Activated CD8-positive, alpha-beta T cell treated with anti-CD3 and anti-CD28 coated beads, Interleukin-2, amount 10 ng/mL, durations not matched to agents 7 days and 5 days (primary cell): Measurements from ENCODE around the gene KDM4C. TPM values are rescaled to one million over a fixed set of nuclear protein-coding genes. Genes with fewer than 3 reads are reported as not detected.
A peak's percentile ranks its signal among the peaks of the same experiment; 100 is the strongest.
"Not testable (repeated sequence)": the region's sequence is repeated elsewhere in the genome, so short reads cannot be mapped to it uniquely, and the experiment has no call there.

Experiments
- ATAC-seq: fragments of 150-1000 bp; cut with Tn5 transposase; one replicate; pipeline ENCODE4 v1.10.0; 2021; ENCODE audit warnings: moderate library complexity
- CTCF ChIA-PET: fragments of 350-600 bp; sonication (Branson Sonifier 250); formaldehyde crosslinking; loops from one replicate; lab custom pipeline; 2021; ENCODE audit warnings: antibody characterized with exemption; lab: Charles Lee
- POLR2A ChIA-PET: fragments of 350-600 bp; sonication (Branson Sonifier 250); formaldehyde crosslinking; loops from one replicate; lab custom pipeline; 2021; ENCODE audit warnings: antibody characterized with exemption; lab: Charles Lee
- DNase-seq: peaks from one replicate; pipeline ENCODE4 v3.0.0-alpha.2; 2020
- H3K27ac Mint-ChIP-seq: one replicate; pipeline ENCODE4 v1.8.0; 2021; ENCODE audit warnings: mild to moderate bottlenecking, mixed read lengths
- H3K27me3 Mint-ChIP-seq: one replicate; pipeline ENCODE4 v1.8.0; 2021; ENCODE audit warnings: low read depth, mixed read lengths
- H3K36me3 Mint-ChIP-seq: one replicate; pipeline ENCODE4 v1.8.0; 2021; ENCODE audit warnings: low read depth, mixed read lengths
- H3K4me1 Mint-ChIP-seq: one replicate; pipeline ENCODE4 v1.8.0; 2021; ENCODE audit warnings: low read depth, mixed read lengths
- H3K4me3 Mint-ChIP-seq: one replicate; pipeline ENCODE4 v1.8.0; 2021; ENCODE audit warnings: mild to moderate bottlenecking, mixed read lengths
- H3K9me3 Mint-ChIP-seq: one replicate; pipeline ENCODE4 v1.8.0; 2022; ENCODE audit warnings: mixed read lengths; ENCODE audit not compliant: insufficient read depth
- total RNA-seq, 2 experiments: library from RNA; stranded (reverse); gene quantifications; one replicate each; pipeline ENCODE4 v1.2.3, GENCODE V29; 2021

Gene KDM4C
- total RNA-seq, 2 experiments from 2014 or later: 52.9 to 53.4 TPM

GRCh38 chr9:6764011-6764410, 6.2 kb downstream of the KDM4C start:
- DNase-seq (no peak), ATAC-seq (no peak)
- H3K4me3 Mint-ChIP-seq: no peak overlapping the region
- no peaks in the 10 kb centered on the region for H3K27me3 Mint-ChIP-seq
- no peak overlapping the region for H3K27ac Mint-ChIP-seq
- H3K9me3 Mint-ChIP-seq: peaks cover 6% of the 10 kb centered on the region
- peaks cover 13% of the 10 kb centered on the region for H3K36me3 Mint-ChIP-seq
- ChIA-PET POLR2A (interaction anchor here (2.0 kb wide), 1 partner anchor 82 kb away, joined by 4 read pairs; no protein-coding TSS in a partner anchor), CTCF (interaction anchor here (0.8 kb wide), 1 partner anchor 13 kb away, joined by 3 read pairs; no protein-coding TSS in a partner anchor)
- peaks cover 38% of the 10 kb centered on the region for H3K4me1 Mint-ChIP-seq

GRCh38 chr9:6764523-6764922, 6.8 kb downstream of the KDM4C start:
- POLR2A ChIA-PET: interaction anchor here (2.0 kb wide), 1 partner anchor 83 kb away, joined by 4 read pairs; no protein-coding TSS in a partner anchor
- DNase-seq (no peak), ATAC-seq (no peak)
- Mint-ChIP-seq H3K9me3 (peaks cover 6% of the 10 kb centered on the region), H3K4me3 (no peak overlapping the region), H3K4me1 (peaks cover 39% of the 10 kb centered on the region), H3K36me3 (peaks cover 13% of the 10 kb centered on the region), H3K27me3 (no peaks in the 10 kb centered on the region), H3K27ac (no peak overlapping the region)
- CTCF ChIA-PET: no interaction called here

GRCh38 chr9:6764950-6765349, 7.2 kb downstream of the KDM4C start:
- no peak for DNase-seq
- CTCF ChIA-PET: interaction anchor here (1.0 kb wide), 1 partner anchor 19 kb away, joined by 3 read pairs; no protein-coding TSS in a partner anchor
- H3K27ac Mint-ChIP-seq: no peak overlapping the region

GRCh38 chr9:6765396-6765795, 7.6 kb downstream of the KDM4C start:
- Mint-ChIP-seq H3K27ac (no peak overlapping the region), H3K9me3 (peaks cover 6% of the 10 kb centered on the region), H3K27me3 (no peaks in the 10 kb centered on the region), H3K36me3 (peaks cover 13% of the 10 kb centered on the region), H3K4me3 (no peak overlapping the region), H3K4me1 (peaks cover 35% of the 10 kb centered on the region)
- ATAC-seq (no peak), DNase-seq (no peak)
- ChIA-PET POLR2A (interaction anchor here (0.7 kb wide), 1 partner anchor 1352 kb away, joined by 3 read pairs; no protein-coding TSS in a partner anchor), CTCF (interaction anchor here (1.0 kb wide), 1 partner anchor 19 kb away, joined by 3 read pairs; no protein-coding TSS in a partner anchor)

More at GRCh38 chr9:6764950-6765349, 7.2 kb downstream of the KDM4C start:
- ATAC-seq: no peak
- H3K4me3 Mint-ChIP-seq: no peak overlapping the region
- POLR2A ChIA-PET: no interaction called here
- H3K4me1 Mint-ChIP-seq: peaks cover 37% of the 10 kb centered on the region
- peaks cover 13% of the 10 kb centered on the region for H3K36me3 Mint-ChIP-seq
- peaks cover 6% of the 10 kb centered on the region for H3K9me3 Mint-ChIP-seq
- H3K27me3 Mint-ChIP-seq: no peaks in the 10 kb centered on the region

GRCh38 chr9:6766606-6767005, 8.8 kb downstream of the KDM4C start:
- no peak for ATAC-seq
- POLR2A ChIA-PET: no interaction called here
- no peak for DNase-seq
- CTCF ChIA-PET: no interaction called here
- H3K36me3 Mint-ChIP-seq: peaks cover 16% of the 10 kb centered on the region
- H3K27ac Mint-ChIP-seq: no peak overlapping the region
- H3K4me1 Mint-ChIP-seq: peaks cover 32% of the 10 kb centered on the region
- H3K4me3 Mint-ChIP-seq: no peak overlapping the region
- H3K27me3 Mint-ChIP-seq: no peaks in the 10 kb centered on the region
- H3K9me3 Mint-ChIP-seq: peaks cover 6% of the 10 kb centered on the region

GRCh38 chr9:6768587-6768986, 10.8 kb downstream of the KDM4C start:
- H3K27ac Mint-ChIP-seq, CTCF ChIA-PET, H3K36me3 Mint-ChIP-seq, POLR2A ChIA-PET, ATAC-seq, H3K4me3 Mint-ChIP-seq, H3K27me3 Mint-ChIP-seq, DNase-seq, H3K9me3 Mint-ChIP-seq: not testable (repeated sequence)
- H3K4me1 Mint-ChIP-seq: peaks cover 24% of the 10 kb centered on the region

- no peak overlapping the region for H3K27ac Mint-ChIP-seq
- no peaks in the 10 kb centered on the region for H3K9me3 Mint-ChIP-seq
- H3K36me3 Mint-ChIP-seq: peaks cover 15% of the 10 kb centered on the region
- H3K27me3 Mint-ChIP-seq: no peaks in the 10 kb centered on the region
- ChIA-PET POLR2A (no interaction called here), CTCF (no interaction called here)
- ATAC-seq (no peak), DNase-seq (no peak)
- peaks cover 8% of the 10 kb centered on the region for H3K4me1 Mint-ChIP-seq
- H3K4me3 Mint-ChIP-seq: no peak overlapping the region
These were observed 13.9 kb downstream of the KDM4C start for GRCh38 chr9:6771722-6772121.

GRCh38 chr9:6777213-6777902, 19.6 kb downstream of the KDM4C start:
- Mint-ChIP-seq H3K4me1 (peaks cover 21% of the 10 kb centered on the region), H3K4me3 (peak overlapping the region; percentile 4), H3K27ac (peak overlapping the region; percentile 67), H3K27me3 (no peaks in the 10 kb centered on the region), H3K36me3 (peaks cover 16% of the 10 kb centered on the region), H3K9me3 (no peaks in the 10 kb centered on the region)
- DNase-seq (no peak), ATAC-seq (no peak)
- CTCF ChIA-PET: interaction anchor here (0.8 kb wide), 1 partner anchor 14 kb away, joined by 3 read pairs; no protein-coding TSS in a partner anchor
- POLR2A ChIA-PET: interaction anchor here (0.6 to 1.5 kb wide), 2 partner anchors 95 to 265 kb away, joined by 3 read pairs; no protein-coding TSS in a partner anchor

GRCh38 chr9:6779417-6780241, 21.9 kb downstream of the KDM4C start:
- DNase-seq (no peak), ATAC-seq (no peak)
- CTCF ChIA-PET: no interaction called here
- H3K27me3 Mint-ChIP-seq: no peaks in the 10 kb centered on the region
- POLR2A ChIA-PET: interaction anchor here (1.8 kb wide), 1 partner anchor 22 kb away, joined by 4 read pairs; the partner anchor contains the start of gene KDM4C
- H3K27ac Mint-ChIP-seq: no peak overlapping the region
- peaks cover 16% of the 10 kb centered on the region for H3K36me3 Mint-ChIP-seq
- H3K4me3 Mint-ChIP-seq: no peak overlapping the region
- H3K9me3 Mint-ChIP-seq: no peaks in the 10 kb centered on the region
- H3K4me1 Mint-ChIP-seq: peaks cover 39% of the 10 kb centered on the region

GRCh38 chr9:6780690-6781089, 22.9 kb downstream of the KDM4C start:
- Mint-ChIP-seq H3K27me3 (no peaks in the 10 kb centered on the region), H3K27ac (no peak overlapping the region), H3K4me3 (no peak overlapping the region), H3K36me3 (peaks cover 10% of the 10 kb centered on the region), H3K9me3 (no peaks in the 10 kb centered on the region), H3K4me1 (peaks cover 39% of the 10 kb centered on the region)
- POLR2A ChIA-PET: interaction anchor here (1.8 kb wide), 1 partner anchor 23 kb away, joined by 4 read pairs; the partner anchor contains the start of gene KDM4C
- DNase-seq (no peak), ATAC-seq (no peak)
- CTCF ChIA-PET: no interaction called here

GRCh38 chr9:6781476-6781875, 23.7 kb downstream of the KDM4C start:
- Mint-ChIP-seq H3K27me3 (no peaks in the 10 kb centered on the region), H3K4me1 (peaks cover 39% of the 10 kb centered on the region), H3K36me3 (peaks cover 8% of the 10 kb centered on the region), H3K27ac (no peak overlapping the region), H3K4me3 (no peak overlapping the region), H3K9me3 (no peaks in the 10 kb centered on the region)
- ChIA-PET CTCF (no interaction called here), POLR2A (no interaction called here)
- ATAC-seq (no peak), DNase-seq (no peak)
